GM21390 (cell line): ENCODE results near the gene CBR1.

Experiments
- ATAC-seq: cut with Tn5 transposase; IDR thresholded peaks from one replicate; pipeline ENCODE4 v1.9.1; 2021; ENCODE audit not compliant: unreplicated experiment

The CBR1 gene

DNA sequence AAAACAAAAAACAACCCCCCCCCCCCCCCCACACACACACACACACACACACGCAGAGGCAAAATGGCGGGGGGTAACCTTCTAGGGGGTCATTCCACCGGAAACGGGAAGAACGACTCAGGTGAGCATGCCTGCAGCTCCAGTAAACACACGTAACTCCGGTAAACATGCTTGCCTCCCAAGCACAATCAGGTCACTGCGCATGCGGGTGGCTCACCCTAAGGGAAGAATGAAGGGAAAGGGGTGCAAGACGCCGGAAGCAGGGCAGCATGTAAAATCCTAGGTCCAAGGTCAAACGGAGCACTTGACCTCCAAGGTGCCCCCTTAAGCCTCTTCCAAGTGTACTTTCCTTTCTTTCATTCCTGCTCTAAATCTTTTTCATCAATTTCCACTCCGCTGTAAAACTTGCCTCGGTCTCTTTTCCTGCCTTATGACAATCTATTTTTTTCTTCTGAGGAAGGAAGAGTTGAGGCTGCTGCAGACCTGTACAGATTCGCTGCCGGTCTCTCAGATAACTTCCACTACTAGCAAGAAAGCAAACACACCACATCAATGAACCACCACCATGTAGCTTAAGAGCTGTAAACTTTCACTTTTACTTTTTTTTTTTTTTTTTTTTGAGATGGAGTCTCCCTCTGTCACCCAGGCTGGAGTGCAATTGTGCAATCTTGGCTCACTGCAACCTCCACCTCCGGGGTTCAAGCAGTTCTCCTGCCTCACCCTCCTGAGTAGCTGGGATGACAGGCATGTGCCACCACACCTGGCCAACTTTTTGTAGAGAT, 44.0 kb downstream of the CBR1 start:
- ATAC-seq = no peak

- ATAC-seq = no peak
These were observed 45.4 kb downstream of the CBR1 start for GRCh38 chr21:36115138-36115730.

- no peak for ATAC-seq
These were observed 47.5 kb downstream of the CBR1 start for GRCh38 chr21:36117286-36117741.

DNA sequence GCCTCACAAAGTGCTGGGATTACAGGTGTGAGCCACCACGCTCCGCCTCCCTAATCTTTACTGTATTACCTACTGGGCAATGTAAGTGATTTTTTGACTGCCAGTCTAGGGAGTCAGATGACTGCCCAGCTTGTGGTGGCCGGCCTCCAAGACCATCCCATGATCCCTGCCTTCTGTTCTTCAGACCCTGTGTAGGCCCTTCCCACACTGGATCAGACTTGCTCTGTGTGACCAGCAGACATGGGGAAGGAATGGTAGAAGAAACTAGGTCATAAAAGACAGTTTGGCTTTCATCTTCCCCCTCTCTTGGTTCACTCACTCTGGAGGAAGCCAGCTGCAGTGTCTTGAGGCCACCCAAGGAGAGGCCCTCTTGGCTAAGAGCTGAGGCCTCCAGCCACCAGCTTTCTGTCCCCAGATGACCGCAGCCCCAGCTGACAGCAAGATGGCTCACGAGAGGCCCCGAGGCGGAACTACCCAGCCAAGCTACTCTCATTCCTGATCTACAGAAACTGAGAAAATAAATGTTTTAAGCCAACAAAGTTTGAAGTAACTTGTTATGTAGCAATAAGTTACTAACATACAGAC, 50.6 kb downstream of the CBR1 start:
- no peak for ATAC-seq
